Endothelial cell of umbilical vein (primary cell): ENCODE measurements around the gene RNPEP. TPM values are rescaled to one million over a fixed set of nuclear protein-coding genes. Genes with fewer than 3 reads are reported as not detected.

Experiments
- BruUV-seq: library from RNA; stranded (reverse); fragments of 400-500 nt; replicated peaks from 2 replicates; lab custom pipeline; 2021; lab: Mats Ljungman, UMichigan
- CTCF ChIA-PET: fragments of 300-600, 350-600 bp; sonication (Branson Sonifier 250); formaldehyde crosslinking; loops from one replicate; lab custom pipeline; 2021; ENCODE audit warnings: antibody characterized with exemption, inconsistent platforms; lab: Charles Lee
- POLR2A ChIA-PET: fragments of 300-600, 350-600 bp; sonication (Branson Sonifier 250); formaldehyde crosslinking; loops from one replicate; lab custom pipeline; 2021; ENCODE audit warnings: antibody characterized with exemption, inconsistent platforms; lab: Charles Lee
- DNase-seq: peaks from one replicate; pipeline ENCODE4 v3.0.0-alpha.2; 2011; ENCODE audit warnings: low read depth, low spot score
- FAIRE-seq: peaks from 2 replicates; lab custom pipeline; 2011; peaks lifted over from hg19 to GRCh38; lab: Jason Lieb, UNC
- H2AFZ ChIP-seq: 2 replicates; pipeline ENCODE4 v1.6.0; 2012; ENCODE audit warnings: low read depth, low read length, control low read depth, inconsistent platforms
- H3K27ac ChIP-seq: 2 replicates; pipeline ENCODE4 v1.5.1; 2011; ENCODE audit warnings: low read depth, mild to moderate bottlenecking, control low read depth, low read length, moderate library complexity; ENCODE audit not compliant: insufficient read depth
- H3K27me3 ChIP-seq, 2 experiments: 2 replicates each; pipeline versions ENCODE4 v1.6.0 to v1.6.1; 2011; ENCODE audit warnings: low read length in 2 of 2, mixed read lengths in 1 of 2; ENCODE audit not compliant: control insufficient read depth in 2 of 2, insufficient read depth in 2 of 2
- H3K36me3 ChIP-seq, 2 experiments: 2 replicates in 1 of 2; 3 replicates in 1 of 2; pipeline ENCODE4 v1.5.1; 2011; ENCODE audit warnings: low read length in 2 of 2, mild to moderate bottlenecking in 1 of 2, moderate library complexity in 1 of 2; ENCODE audit not compliant: control insufficient read depth in 2 of 2, insufficient read depth in 2 of 2; ENCODE audit errors: extremely low read depth in 1 of 2
- H3K4me1 ChIP-seq: 3 replicates; pipeline ENCODE4 v1.5.1; 2011; ENCODE audit warnings: mild to moderate bottlenecking, low read length; ENCODE audit not compliant: control insufficient read depth, insufficient read depth; ENCODE audit errors: extremely low read depth
- H3K4me2 ChIP-seq: 2 replicates; pipeline ENCODE4 v1.6.1; 2011; ENCODE audit warnings: low read length, control low read depth, mixed read lengths; ENCODE audit not compliant: insufficient read depth
- H3K4me3 ChIP-seq, 3 experiments: fragments of 200-600 bp in 1 of 3; sonication (generic), shearing (Covaris generic) in 1 of 3; replicated peaks in 1 of 3; 2 replicates each; pipeline ENCODE4 v1.5.1; 2011 to 2016; ENCODE audit warnings: control low read depth in 3 of 3, low read length in 3 of 3, mild to moderate bottlenecking in 2 of 3, inconsistent platforms in 1 of 3, low read depth in 1 of 3, moderate library complexity in 1 of 3; ENCODE audit not compliant: insufficient read depth in 1 of 3
- H3K79me2 ChIP-seq: 2 replicates; pipeline ENCODE4 v1.6.0; 2012; ENCODE audit warnings: low read length, inconsistent platforms; ENCODE audit not compliant: control insufficient read depth, insufficient read depth
- H3K9ac ChIP-seq: replicated peaks from 2 replicates; pipeline ENCODE3; 2011; ENCODE audit warnings: low read length, control low read depth; ENCODE audit not compliant: insufficient read depth; ENCODE audit errors: extremely low read depth
- H3K9me1 ChIP-seq: replicated peaks from 3 replicates; pipeline ENCODE4 v1.6.0; 2011; ENCODE audit warnings: mild to moderate bottlenecking, low read length; ENCODE audit not compliant: control insufficient read depth, insufficient read depth; ENCODE audit errors: extremely low read depth
- H3K9me3 ChIP-seq: replicated peaks from 2 replicates; pipeline ENCODE4 v1.5.1; 2012; ENCODE audit warnings: low read length, inconsistent platforms; ENCODE audit not compliant: control insufficient read depth, insufficient read depth
- H4K20me1 ChIP-seq: replicated peaks from 2 replicates; pipeline ENCODE3; 2011; ENCODE audit warnings: mild to moderate bottlenecking, low read length; ENCODE audit not compliant: control insufficient read depth, insufficient read depth; ENCODE audit errors: extremely low read depth
- EZH2 ChIP-seq: IDR thresholded peaks from 2 replicates; pipeline ENCODE4 v1.6.1; 2012; ENCODE audit warnings: borderline replicate concordance, low read depth, mild to moderate bottlenecking, moderate library complexity, low read length, inconsistent platforms; ENCODE audit not compliant: severe bottlenecking
- FOS ChIP-seq: IDR thresholded peaks from 2 replicates; pipeline ENCODE4 v1.6.1; 2011; ENCODE audit warnings: mild to moderate bottlenecking, low read length, moderate library complexity, borderline replicate concordance; ENCODE audit not compliant: insufficient read depth
- GATA2 ChIP-seq: IDR thresholded peaks from 2 replicates; pipeline ENCODE4 v1.7.0; 2011; ENCODE audit warnings: low read depth, mild to moderate bottlenecking, moderate library complexity, mixed read lengths, low read length; ENCODE audit not compliant: insufficient read length, insufficient read depth
- JUN ChIP-seq: IDR thresholded peaks from 2 replicates; pipeline ENCODE4 v1.6.1; 2011; ENCODE audit warnings: borderline replicate concordance, low read depth; ENCODE audit not compliant: insufficient read length, insufficient read depth
- MYC ChIP-seq: IDR thresholded peaks from one replicate; pipeline ENCODE4 v1.6.1; 2011; ENCODE audit warnings: mild to moderate bottlenecking, low read depth, low read length
- POLR2A ChIP-seq: IDR thresholded peaks from 2 replicates; pipeline ENCODE4 v1.6.1; 2012; ENCODE audit warnings: low read depth, mild to moderate bottlenecking, control low read depth, low read length
- POLR2AphosphoS5 ChIP-seq: IDR thresholded peaks from 2 replicates; pipeline ENCODE4 v1.6.1; 2012; ENCODE audit warnings: low read depth, mild to moderate bottlenecking, control low read depth, low read length, moderate library complexity; ENCODE audit not compliant: insufficient read depth
- dilution Hi-C: fragments of 300-500 bp; cut with MboI; formaldehyde crosslinking; loops from one replicate; pipeline ENCODE4 v1.15.0; 2019; ENCODE audit warnings: low sequenced_read_pairs; ENCODE audit not compliant: extremely low pct_ligation_motif_present
- intact Hi-C: fragments of 100-400 bp; cut with micrococcal nuclease; formaldehyde crosslinking; loops from one replicate; pipeline ENCODE4 v1.10.0; 2022
- polyA plus RNA-seq, 4 experiments: library from polyadenylated mRNA; depleted of rRNA in 3 of 4; stranded (reverse) in 3 of 4; unstranded in 1 of 4; fragments of >200 nt; gene quantifications; 2 replicates each; pipeline versions ENCODE4 v1.2.1 to v1.2.3, GENCODE V29; 2011 to 2012; ENCODE audit warnings: missing spikeins in 1 of 4
- total RNA-seq: library from RNA; stranded (reverse); gene quantifications from 2 replicates; pipeline ENCODE4 v1.2.3, GENCODE V29; 2021
- TF ChIP-seq, protein P1 (sequence below): IDR thresholded peaks from 2 replicates; pipeline ENCODE4 v1.6.1; 2011; ENCODE audit not compliant: insufficient read depth, insufficient read length
- TF ChIP-seq, protein P2 (sequence below), 2 donors: IDR thresholded peaks; 1 replicate in 1 of 2; 2 replicates in 1 of 2; pipeline ENCODE4 v1.5.1; 2011; ENCODE audit warnings: low read length in 2 of 2, mild to moderate bottlenecking in 2 of 2, moderate library complexity in 2 of 2, control low read depth in 1 of 2, inconsistent platforms in 1 of 2, low read depth in 1 of 2; ENCODE audit not compliant: insufficient read depth in 1 of 2; ENCODE audit errors: extremely low read depth in 1 of 2

The RNPEP gene
- total and polyA plus RNA-seq, 2 donors (not counting 3 experiments of a cell fraction or from before 2014, with no cell fraction given): 56.1 to 73.5 TPM

DNA sequence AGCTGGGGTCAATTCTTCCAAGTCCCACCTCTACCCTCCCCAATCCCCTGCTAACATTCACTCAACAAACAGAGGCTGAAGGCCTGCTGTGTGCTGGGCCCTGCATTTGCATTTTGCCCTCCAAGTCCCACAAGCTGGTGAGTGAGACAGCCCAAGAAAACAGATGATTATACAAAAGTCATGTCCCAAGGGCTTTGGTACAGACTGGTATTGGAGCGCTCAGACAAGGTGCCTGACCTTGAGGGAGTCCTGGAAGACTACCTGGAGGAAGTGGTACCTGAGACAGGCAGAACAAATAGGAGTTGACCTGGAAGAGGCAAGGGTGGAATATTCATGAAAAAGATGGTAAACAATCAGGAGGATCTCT, 40.3 kb upstream of the RNPEP start:
- dilution Hi-C loops: no loop called here
- H3K36me3 ChIP-seq: no peaks in the 10 kb centered on the region
- H3K9ac ChIP-seq: no peak overlapping the region
- H2AFZ ChIP-seq: no peak overlapping the region
- TF ChIP-seq EZH2 (no peak), POLR2A (no peak), POLR2AphosphoS5 (no peak), JUN (no peak), GATA2 (no peak), FOS (no peak), MYC (no peak)
- TF ChIP-seq, protein P1, sequence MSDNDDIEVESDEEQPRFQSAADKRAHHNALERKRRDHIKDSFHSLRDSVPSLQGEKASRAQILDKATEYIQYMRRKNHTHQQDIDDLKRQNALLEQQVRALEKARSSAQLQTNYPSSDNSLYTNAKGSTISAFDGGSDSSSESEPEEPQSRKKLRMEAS: no peak
- TF ChIP-seq, protein P2, sequence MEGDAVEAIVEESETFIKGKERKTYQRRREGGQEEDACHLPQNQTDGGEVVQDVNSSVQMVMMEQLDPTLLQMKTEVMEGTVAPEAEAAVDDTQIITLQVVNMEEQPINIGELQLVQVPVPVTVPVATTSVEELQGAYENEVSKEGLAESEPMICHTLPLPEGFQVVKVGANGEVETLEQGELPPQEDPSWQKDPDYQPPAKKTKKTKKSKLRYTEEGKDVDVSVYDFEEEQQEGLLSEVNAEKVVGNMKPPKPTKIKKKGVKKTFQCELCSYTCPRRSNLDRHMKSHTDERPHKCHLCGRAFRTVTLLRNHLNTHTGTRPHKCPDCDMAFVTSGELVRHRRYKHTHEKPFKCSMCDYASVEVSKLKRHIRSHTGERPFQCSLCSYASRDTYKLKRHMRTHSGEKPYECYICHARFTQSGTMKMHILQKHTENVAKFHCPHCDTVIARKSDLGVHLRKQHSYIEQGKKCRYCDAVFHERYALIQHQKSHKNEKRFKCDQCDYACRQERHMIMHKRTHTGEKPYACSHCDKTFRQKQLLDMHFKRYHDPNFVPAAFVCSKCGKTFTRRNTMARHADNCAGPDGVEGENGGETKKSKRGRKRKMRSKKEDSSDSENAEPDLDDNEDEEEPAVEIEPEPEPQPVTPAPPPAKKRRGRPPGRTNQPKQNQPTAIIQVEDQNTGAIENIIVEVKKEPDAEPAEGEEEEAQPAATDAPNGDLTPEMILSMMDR (IDR thresholded peaks at IDR 0.05; ENCODE audit: extremely low read depth in 1 of 2, insufficient read depth in 1 of 2, low read depth in 1 of 2, low read length in 2 of 2): no peak
- no peaks in the 10 kb centered on the region for H3K79me2 ChIP-seq
- POLR2A ChIA-PET: no interaction called here
- no peaks in the 10 kb centered on the region for H3K9me1 ChIP-seq
- no peak for FAIRE-seq
- no TSS peak for BruUV-seq
- H3K27ac ChIP-seq: no peak overlapping the region
- intact Hi-C loops: no loop called here
- no peak overlapping the region for H3K4me2 ChIP-seq
- no peaks in the 10 kb centered on the region for H4K20me1 ChIP-seq
- H3K27me3 ChIP-seq: peaks cover 11 to 12% of the 10 kb centered on the region in 2 experiments
- CTCF ChIA-PET: interaction anchor here (1.0 kb wide), 1 partner anchor 9 kb away, joined by 3 read pairs; no protein-coding TSS in a partner anchor
- no peak overlapping the region for H3K4me3 ChIP-seq
- no peak for DNase-seq
- H3K4me1 ChIP-seq: peaks cover 9% of the 10 kb centered on the region
- no peaks in the 10 kb centered on the region for H3K9me3 ChIP-seq
